Kidney glomerular epithelial cell (primary cell): ENCODE results near the gene ARSI.

Experiments
- DNase-seq: peaks from one replicate; lab custom pipeline; 2025; lab: John Stamatoyannopoulos, UW

Gene ARSI

GRCh38 chr5:150302301-150303069, at the start of gene ARSI:
TSS of gene ARSI (minus strand) at chr5:150302905. CDS start at chr5:150302373, 532 bp downstream.
- peak; percentile 30 for DNase-seq

- peak; percentile 67 for DNase-seq
Measured at GRCh38 chr5:150350524-150351344, 48.0 kb upstream of the ARSI start.

- DNase-seq, result peak; percentile 16
Measured at GRCh38 chr5:150349681-150350275, 47.1 kb upstream of the ARSI start.

- DNase-seq, result no peak
Measured at GRCh38 chr5:150347451-150347850, 44.7 kb upstream of the ARSI start.

- no peak for DNase-seq
Measured at GRCh38 chr5:150347003-150347402, 44.3 kb upstream of the ARSI start.

- DNase-seq, result no peak
Measured at GRCh38 chr5:150346592-150346991, 43.9 kb upstream of the ARSI start.

- DNase-seq, result no peak
Measured at GRCh38 chr5:150345716-150346115, 43.0 kb upstream of the ARSI start.

GRCh38 chr5:150343994-150344631, 41.4 kb upstream of the ARSI start:
- no peak for DNase-seq

- DNase-seq, result no peak
Measured at GRCh38 chr5:150342583-150342982, 39.9 kb upstream of the ARSI start.

GRCh38 chr5:150341989-150342388, 39.3 kb upstream of the ARSI start:
- no peak for DNase-seq

- no peak for DNase-seq
Measured at GRCh38 chr5:150341331-150341730, 38.6 kb upstream of the ARSI start.

- no peak for DNase-seq
Measured at GRCh38 chr5:150340614-150341255, 38.0 kb upstream of the ARSI start.

- DNase-seq, result no peak
Measured at GRCh38 chr5:150339841-150340240, 37.1 kb upstream of the ARSI start.

- no peak for DNase-seq
Measured at GRCh38 chr5:150339165-150339564, 36.5 kb upstream of the ARSI start.

- no peak for DNase-seq
Measured at GRCh38 chr5:150338546-150338945, 35.8 kb upstream of the ARSI start.

- DNase-seq, result no peak
Measured at GRCh38 chr5:150335778-150336177, 33.1 kb upstream of the ARSI start.

GRCh38 chr5:150333400-150333799, 30.7 kb upstream of the ARSI start:
- no peak for DNase-seq

- no peak for DNase-seq
Measured at GRCh38 chr5:150329881-150330876, 27.5 kb upstream of the ARSI start.

GRCh38 chr5:150329038-150329437, 26.3 kb upstream of the ARSI start:
- DNase-seq, result no peak

GRCh38 chr5:150328515-150328914, 25.8 kb upstream of the ARSI start:
- DNase-seq, result no peak

- DNase-seq, result no peak
Measured at GRCh38 chr5:150327139-150327538, 24.4 kb upstream of the ARSI start.
